HG03378 (cell line): ENCODE data around the gene KDM4B.
"Not testable (repeated sequence)": the region's sequence is repeated elsewhere in the genome, so short reads cannot be mapped to it uniquely, and the experiment has no call there.

ENCODE experiments used
- ATAC-seq: cut with Tn5 transposase; IDR thresholded peaks from one replicate; pipeline ENCODE4 v1.9.1; 2021; ENCODE audit warnings: mild to moderate bottlenecking, moderate library complexity; ENCODE audit not compliant: unreplicated experiment

KDM4B gene

GRCh38 chr19:4968462-4969291 is at the start of gene KDM4B:
Gene KDM4B (plus strand): TSS chr19:4969113. CDS start chr19:5032891, 63,778 bp downstream.
- peak; percentile 86 for ATAC-seq

DNA sequence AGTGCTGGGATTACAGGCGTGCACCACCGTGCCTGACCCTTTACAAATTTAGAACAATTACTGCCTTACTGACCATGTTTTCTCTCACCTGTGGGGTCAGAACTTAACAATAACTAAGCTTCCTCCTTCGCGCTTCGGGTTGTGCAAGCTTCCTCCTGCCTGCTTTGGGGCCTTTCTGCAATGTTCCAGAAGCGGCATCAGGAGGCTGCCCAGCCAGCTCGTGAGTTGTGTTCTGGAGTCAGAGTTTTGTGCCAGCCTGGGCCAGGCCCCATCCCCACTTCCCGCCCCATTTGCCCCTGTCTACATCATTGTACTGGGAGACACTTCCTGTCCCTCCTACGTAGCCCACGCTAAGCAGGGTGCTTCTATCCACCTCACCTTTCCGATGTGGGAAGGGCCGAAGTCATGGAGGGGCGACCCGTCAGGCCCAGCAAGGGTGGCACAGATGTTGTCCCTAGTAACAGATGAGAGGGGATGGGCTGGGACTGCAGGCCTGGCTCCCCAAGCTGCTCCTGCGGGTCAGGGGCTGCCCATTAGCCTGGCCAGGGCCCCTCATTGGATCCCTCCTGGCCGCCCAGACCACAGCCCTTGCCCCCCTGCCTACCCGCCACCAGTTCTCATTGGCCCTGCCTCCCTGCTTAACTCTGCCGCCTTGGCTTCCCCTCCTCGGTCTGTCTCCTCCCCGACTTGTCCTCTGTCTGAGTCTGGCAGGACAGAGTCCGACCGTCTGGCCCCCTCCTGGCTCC is 46.2 kb upstream of the KDM4B start:
- no peak for ATAC-seq

DNA sequence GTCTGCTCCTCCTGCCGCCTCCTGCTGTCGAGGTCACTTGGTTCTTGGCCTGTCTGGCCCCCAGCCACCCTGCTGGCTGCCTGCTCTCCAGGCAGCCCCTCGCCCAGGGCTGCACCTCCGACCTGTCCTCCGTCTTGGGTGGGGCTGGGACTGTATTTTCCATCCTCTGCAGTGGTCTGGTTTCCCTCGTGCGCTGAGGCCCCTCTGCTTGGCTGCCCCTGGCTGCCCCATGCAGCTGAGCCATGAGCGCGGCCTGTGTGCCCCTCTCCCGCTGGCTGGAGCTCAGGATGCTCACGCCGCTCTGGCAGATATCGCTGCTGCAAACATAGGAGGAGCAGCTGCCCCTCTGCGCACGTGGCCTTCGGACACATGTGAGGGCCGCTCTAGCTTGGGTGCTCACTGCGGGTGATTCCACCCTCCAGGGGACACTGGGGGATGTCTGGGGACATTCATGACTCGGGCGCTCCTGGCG is 45.6 kb upstream of the KDM4B start:
- no peak for ATAC-seq

- no peak for ATAC-seq
Observed at GRCh38 chr19:4929186-4929585, 39.7 kb upstream of the KDM4B start.

GRCh38 chr19:4930664-4931063 is 38.2 kb upstream of the KDM4B start:
- no peak for ATAC-seq

DNA sequence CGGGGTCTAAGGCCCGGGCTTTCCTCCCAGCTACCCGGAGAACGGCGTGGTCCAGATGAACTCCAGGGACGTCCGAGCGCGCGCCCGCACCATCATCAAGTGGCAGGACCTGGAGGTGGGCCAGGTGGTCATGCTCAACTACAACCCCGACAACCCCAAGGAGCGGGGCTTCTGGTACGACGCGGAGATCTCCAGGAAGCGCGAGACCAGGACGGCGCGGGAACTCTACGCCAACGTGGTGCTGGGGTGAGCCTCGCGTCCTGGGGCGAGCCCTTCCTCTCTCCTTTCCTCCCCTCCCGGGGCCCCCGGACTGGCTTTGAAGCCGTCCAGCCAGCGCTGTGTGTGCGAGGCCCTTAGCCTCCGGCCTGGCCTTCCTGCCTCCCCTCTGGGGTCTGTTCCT is 36.2 kb upstream of the KDM4B start:
- ATAC-seq = no peak

GRCh38 chr19:4933528-4933927 is 35.4 kb upstream of the KDM4B start:
- ATAC-seq = no peak

DNA sequence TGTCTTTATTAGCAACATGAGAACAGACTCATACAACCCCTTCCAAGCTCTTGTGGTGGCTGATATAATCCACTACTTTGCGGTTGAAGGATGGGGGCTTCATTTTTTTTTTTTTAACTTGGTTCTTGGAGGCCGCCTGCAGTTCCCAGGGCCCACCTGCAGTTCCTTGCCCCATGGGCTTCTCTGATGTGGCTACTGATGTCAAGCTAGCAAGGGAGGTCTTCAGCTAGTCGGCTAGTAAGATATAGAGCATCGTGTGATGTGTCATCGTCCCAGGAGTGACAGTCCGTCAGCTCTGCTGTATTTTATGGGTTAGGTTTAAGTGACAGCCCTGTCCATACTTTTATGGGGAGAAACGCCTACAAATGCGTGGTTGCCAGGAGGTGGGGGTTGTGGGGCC is 33.5 kb upstream of the KDM4B start:
- no peak for ATAC-seq

DNA sequence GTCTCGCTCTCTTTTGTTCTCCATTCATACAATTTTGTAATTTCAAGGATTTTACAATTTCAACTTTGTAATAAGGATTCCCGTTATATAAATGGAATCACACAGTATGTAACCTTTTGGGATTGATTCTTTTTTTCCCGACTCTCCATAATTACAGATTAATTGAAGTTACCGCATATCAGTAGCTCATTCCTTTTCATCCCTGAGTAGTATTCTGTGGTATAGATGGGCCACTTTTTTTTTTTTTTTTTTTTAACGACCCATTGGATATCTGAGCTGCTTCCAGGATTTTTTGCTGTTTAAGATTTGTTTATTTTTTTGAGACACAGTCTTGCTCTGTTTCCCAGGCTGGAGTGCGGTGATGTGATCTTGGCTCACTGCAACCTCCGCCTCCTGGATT is 31.9 kb upstream of the KDM4B start:
- ATAC-seq = no peak

DNA sequence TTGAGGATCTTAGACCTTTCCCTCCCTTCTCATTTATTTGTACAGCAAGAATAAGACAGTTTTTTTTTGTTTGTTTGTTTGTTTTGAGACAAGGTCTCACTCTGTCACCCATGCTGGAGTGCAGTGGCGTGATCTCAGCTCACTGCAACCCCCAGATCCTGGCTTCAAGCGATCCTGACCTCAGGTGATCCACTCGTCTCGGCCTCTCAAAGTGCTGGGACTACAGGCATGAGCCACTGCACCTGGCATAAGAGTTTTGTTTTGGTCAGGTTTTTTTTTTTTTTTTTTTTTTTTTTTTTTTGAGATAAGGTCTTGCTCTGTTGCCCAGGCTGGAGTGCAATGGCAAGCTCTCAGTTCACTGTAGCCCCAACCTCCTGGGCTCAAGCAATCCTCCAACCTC is 30.5 kb upstream of the KDM4B start:
- not testable (repeated sequence) for ATAC-seq

DNA sequence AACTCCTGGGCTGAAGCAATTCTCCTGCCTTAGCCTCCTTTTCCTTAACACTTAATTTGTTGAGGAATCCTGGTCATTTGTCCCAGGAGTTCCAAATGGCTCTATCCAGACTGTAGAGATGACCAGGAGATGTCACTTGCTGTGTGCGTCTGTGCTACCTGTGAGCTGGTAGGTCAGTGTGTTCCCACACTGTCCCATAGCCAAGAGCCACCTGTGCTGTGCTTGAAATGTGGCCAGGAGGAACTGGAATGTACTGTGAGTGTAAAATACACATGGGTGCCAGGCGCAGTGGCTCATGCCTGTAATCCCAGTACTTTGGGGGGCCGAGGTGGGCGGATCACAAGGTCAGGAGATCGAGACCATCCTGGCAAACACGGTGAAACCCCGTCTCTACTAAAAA is 29.4 kb upstream of the KDM4B start:
- no peak for ATAC-seq

GRCh38 chr19:4941638-4942169 is 27.2 kb upstream of the KDM4B start:
- ATAC-seq = not testable (repeated sequence)

GRCh38 chr19:4950650-4951049 is 18.3 kb upstream of the KDM4B start:
- ATAC-seq = not testable (repeated sequence)

DNA sequence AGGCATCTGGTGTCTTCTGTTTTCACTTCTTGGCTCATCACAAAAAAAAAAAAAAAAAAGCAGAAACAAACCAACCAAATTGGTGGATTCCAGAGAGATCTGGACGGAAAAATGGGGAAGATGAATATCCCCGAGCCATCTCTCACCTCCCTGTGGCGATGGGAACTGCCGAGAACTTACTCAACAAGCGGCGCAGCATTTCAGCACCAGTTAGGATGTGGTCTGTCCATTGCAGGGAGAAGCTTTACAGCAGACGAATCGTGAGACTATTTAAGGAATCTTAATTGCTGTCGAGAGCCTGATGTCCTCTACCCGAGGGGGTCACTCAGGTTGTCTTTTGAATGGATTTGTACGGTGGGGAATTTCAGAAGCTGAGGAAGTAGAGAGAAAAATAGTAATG is 17.3 kb upstream of the KDM4B start:
- no peak for ATAC-seq

- ATAC-seq = no peak
Observed at GRCh38 chr19:4952945-4953344, 16.0 kb upstream of the KDM4B start.

DNA sequence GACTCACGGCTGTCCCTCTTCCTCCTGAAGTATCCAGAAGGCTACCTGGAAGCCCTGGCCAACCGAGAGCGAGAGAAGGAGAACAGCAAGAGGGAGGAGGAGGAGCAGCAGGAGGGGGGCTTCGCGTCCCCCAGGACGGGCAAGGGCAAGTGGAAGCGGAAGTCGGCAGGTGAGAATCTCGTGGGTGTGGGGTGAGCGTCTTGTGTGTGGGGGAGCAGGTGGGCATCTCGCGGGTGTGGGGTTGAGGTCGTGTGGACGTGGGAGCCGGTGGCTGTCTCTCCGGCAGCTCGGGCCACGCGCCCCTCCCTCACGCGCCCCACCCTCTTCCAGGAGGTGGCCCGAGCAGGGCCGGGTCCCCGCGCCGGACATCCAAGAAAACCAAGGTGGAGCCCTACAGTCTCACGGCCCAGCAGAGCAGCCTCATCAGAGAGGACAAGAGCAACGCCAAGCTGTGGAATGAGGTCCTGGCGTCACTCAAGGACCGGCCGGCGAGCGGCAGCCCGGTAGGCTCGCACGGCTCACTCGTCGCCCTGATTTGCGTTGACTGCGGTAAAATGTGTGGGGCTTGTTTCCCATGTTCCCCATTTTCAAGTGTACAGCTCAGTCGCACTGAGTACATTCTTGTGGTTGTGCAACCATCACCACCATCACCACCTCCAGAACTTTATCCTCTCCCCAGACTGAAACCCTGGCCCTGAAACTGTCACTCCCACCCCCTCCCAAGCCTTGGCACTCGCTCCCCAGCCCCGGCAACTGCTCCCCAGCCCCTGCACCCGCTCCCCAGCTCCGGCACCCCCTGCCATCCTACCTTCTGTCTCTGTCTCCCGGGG is 14.4 kb upstream of the KDM4B start:
- not testable (repeated sequence) for ATAC-seq

- no peak for ATAC-seq
Observed at GRCh38 chr19:4955274-4955673, 13.6 kb upstream of the KDM4B start.

- no peak for ATAC-seq
Observed at GRCh38 chr19:4957981-4958380, 10.9 kb upstream of the KDM4B start.

GRCh38 chr19:4962085-4962619 is 6.8 kb upstream of the KDM4B start:
- no peak for ATAC-seq

- ATAC-seq = no peak
Observed at GRCh38 chr19:4965061-4965460, 3.9 kb upstream of the KDM4B start.

DNA sequence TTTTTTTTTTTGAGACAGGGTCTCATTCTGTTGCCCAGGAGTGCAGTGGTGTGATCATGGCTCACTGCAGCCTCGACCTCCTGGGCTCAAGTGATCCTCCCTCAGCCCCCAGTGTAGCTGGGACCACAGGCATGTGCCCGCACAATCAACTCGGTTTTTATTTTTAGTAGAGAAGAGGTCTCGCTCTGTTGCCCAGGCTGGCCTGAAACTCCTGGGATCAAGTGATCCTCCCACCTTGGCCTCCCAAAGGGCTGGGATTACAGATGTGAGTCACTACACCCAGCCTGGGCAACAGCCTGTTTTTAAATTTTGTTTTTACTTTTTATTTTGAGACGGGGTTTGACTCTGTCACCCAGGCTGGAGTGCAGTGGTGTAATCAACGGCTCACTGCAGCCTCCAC is 2.3 kb upstream of the KDM4B start:
- no peak for ATAC-seq
